Dedifferentiated amniotic fluid mesenchymal stem cell (primary cell): ENCODE results near the gene FRAS1.
A peak's percentile ranks its signal among the peaks of the same experiment; 100 is the strongest.

Experiments
- DNase-seq: peaks from one replicate; pipeline ENCODE4 v3.0.0-alpha.2; 2016; ENCODE audit errors: extremely low spot score

FRAS1 gene

GRCh38 chr4:78510108-78510507 lies 453.0 kb downstream of the FRAS1 start:
- DNase-seq: no peak

DNA sequence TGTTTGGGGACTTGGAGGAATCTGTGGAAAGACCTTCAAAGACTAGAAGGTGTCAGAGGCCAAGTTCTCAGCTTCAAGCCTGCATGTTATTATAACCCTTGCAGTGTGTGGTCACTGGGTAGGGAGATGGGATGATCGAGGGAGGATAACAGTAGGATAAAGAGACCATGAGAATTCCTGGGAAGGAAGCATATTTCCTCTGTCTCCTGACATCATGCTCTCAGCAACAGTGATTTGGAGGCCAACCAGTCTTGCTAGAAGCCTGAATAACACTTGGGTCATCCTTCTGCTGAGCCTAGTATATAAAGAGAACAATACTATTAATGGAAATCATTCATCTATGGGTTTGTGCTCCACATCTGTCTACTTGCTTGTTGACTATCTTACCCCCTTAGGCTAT lies 453.6 kb downstream of the FRAS1 start:
- no peak for DNase-seq

GRCh38 chr4:78512357-78512920 lies 455.3 kb downstream of the FRAS1 start:
- no peak for DNase-seq

DNA sequence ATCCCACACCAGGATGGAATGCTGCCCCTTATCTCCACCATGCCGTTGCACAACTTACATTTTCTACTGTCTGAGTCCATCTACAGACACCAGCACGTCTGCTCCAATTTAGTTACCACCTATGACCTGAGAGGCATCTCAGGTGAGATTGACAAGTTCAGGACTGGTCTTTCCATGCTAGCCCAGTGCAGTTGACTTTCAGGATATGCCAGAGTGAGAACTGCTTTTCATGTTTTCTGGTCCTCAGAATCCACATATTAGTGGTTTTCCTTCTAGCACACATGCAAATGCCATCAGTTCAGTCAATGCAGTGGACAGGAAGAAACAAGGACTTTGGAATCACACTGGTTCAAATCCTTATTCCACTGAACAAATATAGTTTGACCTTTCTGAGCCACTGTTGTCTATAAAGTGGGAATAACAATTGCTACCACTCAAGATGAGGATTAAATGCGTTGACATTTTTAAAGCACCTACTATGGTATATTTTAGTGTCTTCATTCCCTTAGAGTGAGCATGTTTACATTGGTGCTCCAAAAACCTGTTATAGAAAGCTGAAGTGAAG lies 456.4 kb downstream of the FRAS1 start:
- DNase-seq: no peak

GRCh38 chr4:78517050-78517652 lies 460.0 kb downstream of the FRAS1 start:
- peak; percentile 64 for DNase-seq

GRCh38 chr4:78518561-78518960 lies 461.4 kb downstream of the FRAS1 start:
- no peak for DNase-seq

DNA sequence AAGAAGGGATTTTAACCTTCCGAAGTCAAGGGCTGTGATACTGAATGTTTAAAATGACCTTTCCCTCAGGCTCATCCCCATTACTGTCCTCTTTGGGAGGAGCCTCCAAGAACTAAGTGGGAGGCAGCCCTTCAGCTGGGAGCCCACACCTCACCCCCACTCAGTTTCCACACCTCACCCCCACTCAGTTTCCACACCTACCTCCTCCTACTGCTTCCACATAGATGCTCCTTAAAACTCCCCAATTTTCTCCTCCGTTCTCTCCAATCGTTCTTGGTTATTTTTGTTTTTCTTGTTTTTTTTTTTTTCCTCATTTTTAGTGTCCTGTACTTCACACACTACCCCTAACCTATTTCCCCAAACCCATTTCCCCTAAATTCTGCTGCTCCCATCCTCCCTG lies 462.8 kb downstream of the FRAS1 start:
- no peak for DNase-seq

DNA sequence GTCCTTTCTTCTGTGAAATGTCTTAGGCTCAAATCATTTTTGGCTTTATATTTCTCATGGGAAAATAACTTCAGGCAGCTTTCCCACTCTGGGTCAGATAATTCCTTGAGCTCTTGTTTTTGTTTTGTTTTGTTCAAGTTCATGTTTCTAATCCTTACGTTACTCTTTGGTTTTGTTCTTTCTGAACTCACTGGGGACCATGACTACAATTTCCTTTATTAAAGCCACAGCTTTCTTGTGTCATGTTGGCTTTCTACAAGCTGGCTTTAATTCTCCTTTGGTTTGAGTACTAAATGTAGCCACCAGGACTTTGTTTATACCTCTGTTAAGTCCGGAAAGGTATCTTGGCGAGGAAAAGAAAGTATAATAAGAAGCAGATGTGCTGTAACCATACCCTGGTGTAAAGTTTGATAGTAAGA lies 463.7 kb downstream of the FRAS1 start:
- peak; percentile 56 for DNase-seq

DNA sequence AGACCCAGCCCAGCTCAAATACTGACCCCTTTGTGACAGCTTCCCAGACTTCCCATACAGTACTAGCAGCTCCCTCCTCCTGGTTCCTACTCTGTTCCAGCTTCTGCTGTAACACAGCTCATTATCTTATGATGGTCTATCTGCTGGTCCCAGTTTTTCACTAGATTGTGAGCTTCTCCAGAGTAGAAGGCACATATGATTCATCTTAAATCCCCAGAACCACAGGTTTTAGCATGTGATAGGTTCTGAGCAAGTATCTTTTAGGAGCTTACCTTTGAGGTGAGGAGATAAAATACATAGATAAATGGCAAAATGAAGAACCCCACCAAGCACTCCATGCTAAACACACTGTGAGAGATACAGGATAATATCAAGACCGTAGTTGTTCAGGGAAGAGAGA lies 466.9 kb downstream of the FRAS1 start:
- no peak for DNase-seq

GRCh38 chr4:78525559-78525958 lies 468.4 kb downstream of the FRAS1 start:
- no peak for DNase-seq

DNA sequence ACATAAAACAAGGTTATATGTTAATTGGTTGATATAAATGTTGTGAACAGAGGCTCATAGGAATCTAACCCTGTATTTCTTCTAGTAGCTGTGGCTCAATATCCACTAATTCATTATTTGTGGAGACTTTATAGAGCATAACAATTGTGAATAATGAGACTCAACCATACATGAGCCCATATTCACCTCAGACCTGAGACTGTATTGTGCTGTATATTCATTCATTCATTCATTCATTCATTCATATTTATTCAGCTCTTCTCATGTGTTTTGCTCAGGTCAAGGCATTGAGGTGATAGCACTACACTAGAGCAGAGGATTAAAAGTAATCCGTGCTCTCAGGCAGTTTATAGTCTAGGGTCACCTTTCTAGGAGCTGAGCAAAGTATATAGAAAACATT lies 470.0 kb downstream of the FRAS1 start:
- no peak for DNase-seq

- no peak for DNase-seq
Measured at GRCh38 chr4:78527555-78527954, 470.4 kb downstream of the FRAS1 start.

DNA sequence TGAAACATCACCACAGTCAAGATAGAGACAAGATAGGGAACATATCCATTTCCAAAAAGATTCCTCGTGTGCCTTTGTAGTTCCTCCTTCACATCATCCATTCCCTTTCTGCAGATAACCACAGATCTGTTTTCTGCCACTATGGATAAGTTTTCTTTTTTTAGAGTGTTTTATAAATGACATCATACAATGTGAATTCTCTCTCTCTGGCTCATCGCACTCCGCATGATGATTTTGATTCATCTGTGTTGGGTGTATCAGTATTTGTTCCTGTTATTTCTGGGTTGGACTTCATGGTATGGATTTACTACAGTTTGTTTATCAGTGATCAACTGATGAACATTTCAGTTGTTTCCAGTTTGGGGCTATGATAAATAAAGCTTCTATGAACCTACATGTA lies 471.2 kb downstream of the FRAS1 start:
- DNase-seq: no peak

- DNase-seq: peak; percentile 78
Measured at GRCh38 chr4:78529569-78530209, 472.6 kb downstream of the FRAS1 start.

- DNase-seq: no peak
Measured at GRCh38 chr4:78532046-78532445, 474.9 kb downstream of the FRAS1 start.

- no peak for DNase-seq
Measured at GRCh38 chr4:78533854-78534253, 476.7 kb downstream of the FRAS1 start.

DNA sequence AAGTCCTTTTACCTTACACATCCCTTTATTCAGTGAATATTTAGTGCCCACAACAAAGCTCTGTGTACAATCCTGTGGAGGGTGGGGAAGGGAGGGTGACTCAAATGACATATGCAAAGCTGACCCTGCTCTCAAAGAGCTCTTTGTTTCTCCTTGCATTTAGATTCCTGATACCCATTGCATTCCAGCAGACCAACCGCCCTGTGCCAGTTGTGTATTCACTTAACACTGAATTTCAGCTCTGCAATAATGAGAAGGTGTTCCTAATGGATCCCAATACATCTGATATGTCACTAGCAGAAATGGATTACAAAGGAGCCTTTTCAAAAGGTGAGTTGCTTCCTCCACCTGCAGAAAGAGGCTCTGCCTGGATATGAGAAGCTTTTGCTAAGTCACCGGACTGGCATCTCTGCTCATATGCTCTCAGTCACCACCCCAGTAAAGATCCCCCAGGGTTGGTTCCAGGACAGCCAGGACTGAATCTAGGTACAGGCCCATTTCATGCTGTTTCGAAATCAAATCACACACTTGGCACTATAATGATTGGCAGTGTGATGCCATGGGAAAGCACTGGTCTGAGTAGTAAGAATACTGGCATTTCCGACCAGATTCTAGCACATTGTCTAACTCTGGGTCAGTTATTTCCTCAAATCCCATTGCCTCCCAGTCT lies 477.3 kb downstream of the FRAS1 start:
- DNase-seq: no peak

- peak; percentile 40 for DNase-seq
Measured at GRCh38 chr4:78542373-78542772, 485.2 kb downstream of the FRAS1 start.

- DNase-seq: peak; percentile 35
Measured at GRCh38 chr4:78543424-78544125, 486.5 kb downstream of the FRAS1 start.

DNA sequence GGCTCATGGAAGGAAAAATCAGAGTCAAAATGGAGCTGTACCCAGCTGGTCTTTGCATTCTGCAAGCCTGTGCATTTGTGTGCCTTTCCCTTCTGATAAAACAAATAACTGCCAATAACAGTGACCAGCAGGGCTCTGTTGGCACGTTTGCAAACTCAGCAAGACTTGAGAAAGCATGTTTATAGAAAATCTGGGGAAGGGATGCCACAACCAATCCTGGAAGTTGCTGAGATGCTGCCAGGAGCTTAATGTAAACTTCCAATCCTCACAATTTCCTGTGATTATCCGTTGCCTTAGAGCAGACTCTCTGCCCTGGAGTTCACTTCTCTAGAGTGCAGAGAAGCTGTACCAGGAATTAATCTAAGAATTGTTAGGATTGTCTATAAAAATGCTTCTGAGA lies 487.6 kb downstream of the FRAS1 start:
- no peak for DNase-seq

GRCh38 chr4:78545275-78546246 lies 488.4 kb downstream of the FRAS1 start:
- DNase-seq: no peak
